HG03135 (cell line): ENCODE data around the gene CEACAM19.
"Not testable (repeated sequence)": the region's sequence is repeated elsewhere in the genome, so short reads cannot be mapped to it uniquely, and the experiment has no call there.

Source experiments
- ATAC-seq: cut with Tn5 transposase; IDR thresholded peaks from one replicate; pipeline ENCODE4 v1.9.1; 2021; ENCODE audit warnings: mild to moderate bottlenecking, moderate library complexity; ENCODE audit not compliant: unreplicated experiment

Gene CEACAM19

DNA sequence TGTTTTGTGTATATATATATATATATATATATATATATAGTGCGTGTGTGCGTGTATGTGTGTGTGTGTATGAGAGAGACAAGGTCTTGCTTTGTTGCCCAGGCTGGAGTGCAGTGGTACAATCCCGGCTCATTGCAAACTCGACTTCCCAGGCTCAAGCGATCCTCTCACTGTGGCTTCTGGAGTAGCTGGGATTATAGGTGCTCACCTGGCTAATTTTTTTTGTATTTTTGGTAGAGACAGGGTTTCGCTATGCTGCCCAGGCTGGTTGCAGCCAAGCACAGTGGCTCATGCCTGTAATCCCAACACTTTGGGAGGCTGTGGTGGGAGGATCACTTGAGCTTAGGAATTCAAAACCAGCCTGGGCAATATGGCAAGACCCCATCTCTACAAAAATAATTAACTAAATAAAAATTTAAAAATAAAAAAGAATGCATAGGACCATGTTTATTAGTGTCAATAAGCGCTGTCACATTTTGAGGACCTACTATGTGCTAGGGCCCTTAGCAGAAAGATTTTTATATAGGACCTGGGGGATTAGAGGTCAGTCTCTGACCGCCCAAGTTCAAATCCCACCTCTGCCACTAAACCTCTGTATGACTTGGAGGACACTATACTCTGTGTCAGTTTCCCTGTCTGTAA, 25.8 kb upstream of the CEACAM19 start:
- no peak for ATAC-seq

DNA sequence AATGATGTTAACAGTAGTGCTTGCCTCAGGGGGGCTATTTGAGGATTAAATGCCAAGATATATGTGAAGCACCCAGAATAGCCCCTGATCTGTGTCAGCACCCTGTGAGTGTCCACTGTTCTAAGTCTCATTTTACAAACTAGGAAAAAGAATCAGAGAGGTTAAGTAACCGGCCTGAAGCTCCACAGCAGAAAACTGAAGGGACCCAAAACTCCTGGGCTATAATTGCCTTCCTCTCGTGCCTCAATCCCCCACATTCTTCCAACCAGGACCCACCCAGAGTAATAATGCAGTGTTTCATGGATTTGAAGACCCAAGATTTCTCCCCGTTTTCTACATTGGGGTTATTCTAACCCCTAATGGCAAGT, 25.2 kb upstream of the CEACAM19 start:
- ATAC-seq: no peak

DNA sequence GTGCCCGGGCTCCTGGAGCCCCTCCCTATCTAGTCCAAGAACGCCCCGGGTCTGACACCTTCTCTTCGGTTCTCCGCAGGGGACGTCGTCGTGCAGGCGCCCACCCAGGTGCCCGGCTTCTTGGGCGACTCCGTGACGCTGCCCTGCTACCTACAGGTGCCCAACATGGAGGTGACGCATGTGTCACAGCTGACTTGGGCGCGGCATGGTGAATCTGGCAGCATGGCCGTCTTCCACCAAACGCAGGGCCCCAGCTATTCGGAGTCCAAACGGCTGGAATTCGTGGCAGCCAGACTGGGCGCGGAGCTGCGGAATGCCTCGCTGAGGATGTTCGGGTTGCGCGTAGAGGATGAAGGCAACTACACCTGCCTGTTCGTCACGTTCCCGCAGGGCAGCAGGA, 24.1 kb upstream of the CEACAM19 start:
- ATAC-seq: no peak

DNA sequence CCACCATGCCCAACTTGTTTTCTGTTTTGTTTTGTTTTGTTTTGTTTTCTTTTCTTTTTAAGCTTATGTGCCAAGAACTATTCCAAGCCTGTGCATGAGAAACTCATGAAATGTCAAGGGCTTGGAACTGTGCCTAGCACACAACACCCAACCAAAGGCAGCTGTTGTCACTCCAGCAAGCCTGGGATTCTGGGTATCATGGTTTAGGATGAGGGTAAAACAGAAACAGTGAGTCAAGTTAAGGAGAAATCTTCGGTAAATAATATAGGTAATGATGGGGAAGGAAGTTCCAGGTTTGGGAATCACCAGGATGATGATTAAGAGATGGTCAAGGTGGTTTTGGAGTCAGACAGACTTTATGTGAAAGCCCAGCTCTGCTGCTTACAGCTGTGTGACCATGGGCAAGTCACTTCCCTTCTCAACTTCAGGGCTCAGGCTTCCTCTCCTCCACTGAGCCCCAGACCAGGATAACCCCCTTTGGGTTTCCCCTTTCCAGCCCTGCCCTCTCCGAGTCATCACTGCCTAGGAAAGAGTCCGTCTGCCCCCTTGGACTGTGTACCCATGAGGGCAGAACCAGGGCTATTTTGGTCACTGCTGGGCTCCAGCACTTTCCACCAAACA, 22.5 kb upstream of the CEACAM19 start:
- ATAC-seq: no peak

DNA sequence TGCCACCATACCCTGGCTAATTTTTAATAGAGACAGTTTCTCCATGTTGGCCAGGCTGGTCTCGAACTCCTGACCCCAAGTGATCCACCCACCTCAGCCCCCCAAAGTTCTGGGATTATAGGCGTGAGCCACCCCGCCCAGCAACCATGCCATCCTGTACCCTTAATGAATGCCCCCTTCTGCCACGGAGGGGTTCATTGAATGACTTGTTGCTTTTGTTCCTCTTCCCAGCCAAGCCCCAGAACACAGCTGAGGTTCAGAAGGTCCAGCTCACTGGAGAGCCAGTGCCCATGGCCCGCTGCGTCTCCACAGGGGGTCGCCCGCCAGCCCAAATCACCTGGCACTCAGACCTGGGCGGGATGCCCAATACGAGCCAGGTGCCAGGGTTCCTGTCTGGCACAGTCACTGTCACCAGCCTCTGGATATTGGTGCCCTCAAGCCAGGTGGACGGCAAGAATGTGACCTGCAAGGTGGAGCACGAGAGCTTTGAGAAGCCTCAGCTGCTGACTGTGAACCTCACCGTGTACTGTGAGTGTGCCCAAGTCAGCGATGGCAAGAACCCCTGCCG, 21.6 kb upstream of the CEACAM19 start:
- ATAC-seq: no peak

DNA sequence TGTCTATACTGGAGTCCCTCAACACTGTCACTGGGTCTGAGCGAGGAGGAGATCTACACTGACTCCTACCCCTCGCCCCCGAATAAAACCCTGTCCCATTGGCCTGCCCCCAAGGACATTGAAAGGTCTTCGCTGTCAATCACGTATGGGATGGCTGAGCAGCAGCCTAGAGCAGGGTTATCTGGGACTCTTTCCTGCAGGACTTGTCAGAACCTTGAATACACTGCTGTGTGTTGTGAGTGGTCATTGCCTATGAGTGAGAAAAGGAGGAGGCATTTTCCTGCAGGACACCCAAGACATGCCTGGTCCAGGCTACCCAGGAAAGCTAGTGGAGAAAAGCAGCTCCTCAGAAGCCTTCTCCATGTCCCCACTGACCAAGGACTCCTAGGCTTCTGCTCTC, 17.9 kb upstream of the CEACAM19 start:
- ATAC-seq: no peak

DNA sequence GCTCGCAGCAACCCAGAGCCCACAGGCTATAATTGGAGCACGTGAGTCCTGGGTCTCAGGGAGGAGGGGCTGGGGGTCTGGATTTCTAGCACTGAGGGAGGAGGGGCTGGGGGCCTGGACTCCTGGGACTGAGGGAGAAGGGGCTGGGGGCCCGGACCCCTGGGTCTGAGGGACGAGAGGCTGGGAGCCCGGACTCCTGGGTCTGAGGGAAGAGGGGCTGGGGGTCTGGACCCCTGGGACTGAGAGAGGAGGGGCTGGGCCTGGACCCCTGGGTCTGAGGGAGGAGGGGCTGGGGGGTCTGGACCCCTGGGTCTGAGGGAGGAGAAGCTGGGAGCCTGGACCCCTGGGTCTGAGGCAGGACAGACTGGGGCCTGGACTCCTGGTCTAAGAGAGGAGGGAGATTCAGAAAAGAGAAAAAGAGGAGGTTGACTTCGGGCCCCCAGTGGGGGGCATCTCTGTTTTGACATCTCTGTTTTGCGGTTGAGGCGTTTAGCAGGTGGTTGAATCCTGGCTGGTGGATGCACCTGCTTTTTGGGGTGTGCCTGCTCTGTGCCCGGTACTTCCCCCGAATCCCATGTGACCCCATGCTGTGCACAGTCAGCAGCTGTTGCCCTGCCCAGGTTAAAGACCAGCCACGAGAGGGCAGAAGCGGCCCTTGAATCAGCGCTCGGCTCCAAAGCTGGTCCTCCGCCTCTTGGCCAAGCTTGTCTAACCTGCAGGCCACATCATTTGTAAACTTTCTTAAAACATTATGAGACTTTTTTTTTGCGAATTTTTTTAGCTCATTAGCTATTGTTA, 17.1 kb upstream of the CEACAM19 start:
- peak; percentile 91 for ATAC-seq

DNA sequence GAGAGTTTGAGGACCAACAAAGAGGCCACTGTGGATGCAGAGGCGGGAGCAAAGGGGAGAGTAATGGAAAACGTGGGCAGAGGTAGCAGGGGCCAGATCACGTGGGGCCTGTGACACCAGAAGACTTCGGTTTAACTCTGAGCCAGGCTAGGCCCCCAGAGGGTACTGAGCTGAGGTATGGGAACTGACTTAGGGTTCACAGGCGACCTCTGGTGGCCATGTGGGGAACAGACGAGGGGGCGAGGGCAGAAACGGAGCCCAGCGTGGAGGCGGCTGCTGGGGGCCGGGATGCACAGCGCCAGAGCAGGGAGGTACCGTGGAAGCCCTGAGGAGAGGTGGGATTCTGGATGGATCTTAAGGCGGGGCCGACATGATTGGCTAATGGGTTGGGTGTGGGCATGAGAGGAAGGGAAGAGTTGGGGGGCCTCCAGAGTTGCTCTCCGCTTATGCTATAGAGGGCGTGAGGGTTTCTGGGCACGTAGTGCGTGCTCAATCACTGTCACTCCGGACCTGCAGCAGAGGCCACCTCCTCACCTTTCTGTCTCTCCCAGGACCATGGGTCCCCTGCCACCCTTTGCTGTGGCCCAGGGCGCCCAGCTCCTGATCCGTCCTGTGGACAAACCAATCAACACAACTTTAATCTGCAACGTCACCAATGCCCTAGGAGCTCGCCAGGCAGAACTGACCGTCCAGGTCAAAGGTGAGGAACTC, 13.9 kb upstream of the CEACAM19 start:
- no peak for ATAC-seq

DNA sequence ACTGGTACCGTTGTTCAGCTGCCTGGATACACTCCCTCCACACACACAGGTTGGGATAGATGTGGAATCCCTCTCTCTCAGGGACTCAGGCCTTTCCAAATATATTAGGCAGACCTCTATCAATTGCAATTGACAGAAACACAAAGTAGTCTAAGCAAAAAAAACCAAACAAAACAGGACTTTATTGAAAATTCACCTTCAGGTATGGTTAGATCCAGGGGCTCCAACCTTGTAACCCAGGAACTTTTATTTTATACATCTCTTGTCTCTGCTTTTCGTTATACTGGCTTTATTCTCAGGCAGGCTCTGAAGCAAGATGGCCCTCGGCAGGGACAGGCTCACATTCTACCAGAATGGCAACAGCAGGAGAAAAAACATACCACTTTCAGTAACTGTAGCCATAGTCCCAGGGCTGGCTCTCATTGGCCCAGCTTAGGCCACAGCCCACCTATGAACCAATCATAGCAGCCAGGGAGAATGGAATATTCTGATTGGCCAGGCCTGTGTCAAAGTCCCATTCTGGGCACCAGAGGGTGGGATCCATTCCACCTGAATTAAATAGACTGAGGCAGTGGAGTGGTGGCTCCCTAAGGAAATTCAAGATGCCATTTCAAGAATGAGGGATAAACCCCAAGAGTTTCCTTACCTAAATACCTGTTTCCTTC, 13.1 kb upstream of the CEACAM19 start:
- ATAC-seq: no peak

DNA sequence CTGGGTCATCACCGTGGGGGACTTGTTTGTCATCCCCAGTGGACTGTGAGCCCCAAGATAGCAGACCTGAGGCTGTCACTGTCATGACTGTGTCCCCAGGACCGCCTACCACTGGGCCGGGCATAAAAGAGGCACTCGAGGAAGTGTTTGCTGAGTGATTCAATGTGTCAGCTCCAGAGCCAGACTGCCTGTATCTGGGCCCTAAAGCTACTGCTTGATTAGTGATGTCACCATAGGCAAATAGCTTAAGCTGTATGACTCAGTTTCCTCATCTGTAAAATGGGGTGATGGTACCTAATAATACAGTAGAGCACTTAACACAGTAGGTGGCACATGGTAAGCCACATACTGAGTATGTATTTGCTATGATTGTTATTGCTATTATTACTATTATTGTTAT, 11.2 kb upstream of the CEACAM19 start:
- no peak for ATAC-seq

DNA sequence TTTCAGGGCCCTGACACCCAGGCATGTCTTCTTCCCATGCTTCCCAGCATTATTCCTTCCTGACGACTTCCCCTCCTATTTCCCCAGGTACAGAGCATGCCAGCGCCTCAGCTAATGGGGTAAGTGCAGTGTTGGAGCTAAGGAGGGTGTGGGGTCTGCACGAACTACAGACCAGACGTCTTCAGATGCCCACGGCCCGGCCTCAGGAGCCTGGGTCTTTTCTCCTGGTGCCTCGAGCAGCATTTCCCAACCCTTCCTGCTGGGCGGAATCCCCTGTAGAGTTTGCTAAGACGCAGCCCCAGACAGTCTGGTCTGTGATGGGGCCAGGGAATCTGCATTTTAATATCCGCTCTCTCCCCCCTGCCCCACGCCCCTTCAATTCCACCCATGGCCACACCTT, 10.1 kb upstream of the CEACAM19 start:
- no peak for ATAC-seq

DNA sequence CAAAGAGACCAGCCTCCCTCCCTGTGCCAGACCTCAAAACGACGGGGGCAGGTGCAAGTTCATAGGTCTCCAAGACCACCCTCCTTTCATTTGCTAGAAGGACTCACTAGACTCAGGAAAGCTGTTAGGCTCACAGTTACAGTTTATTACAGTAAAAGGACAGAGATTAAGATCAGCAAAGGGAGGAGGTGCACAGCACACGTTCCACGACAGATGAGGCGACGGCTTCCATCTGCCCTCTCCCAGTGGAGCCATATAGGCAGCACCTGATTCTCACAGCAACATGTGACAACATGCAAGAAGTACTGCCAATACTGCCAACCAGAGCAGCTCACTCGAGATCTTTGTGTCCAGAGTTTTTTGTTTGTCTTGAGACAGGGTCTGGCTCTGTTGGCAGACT, 9.4 kb upstream of the CEACAM19 start:
- no peak for ATAC-seq

DNA sequence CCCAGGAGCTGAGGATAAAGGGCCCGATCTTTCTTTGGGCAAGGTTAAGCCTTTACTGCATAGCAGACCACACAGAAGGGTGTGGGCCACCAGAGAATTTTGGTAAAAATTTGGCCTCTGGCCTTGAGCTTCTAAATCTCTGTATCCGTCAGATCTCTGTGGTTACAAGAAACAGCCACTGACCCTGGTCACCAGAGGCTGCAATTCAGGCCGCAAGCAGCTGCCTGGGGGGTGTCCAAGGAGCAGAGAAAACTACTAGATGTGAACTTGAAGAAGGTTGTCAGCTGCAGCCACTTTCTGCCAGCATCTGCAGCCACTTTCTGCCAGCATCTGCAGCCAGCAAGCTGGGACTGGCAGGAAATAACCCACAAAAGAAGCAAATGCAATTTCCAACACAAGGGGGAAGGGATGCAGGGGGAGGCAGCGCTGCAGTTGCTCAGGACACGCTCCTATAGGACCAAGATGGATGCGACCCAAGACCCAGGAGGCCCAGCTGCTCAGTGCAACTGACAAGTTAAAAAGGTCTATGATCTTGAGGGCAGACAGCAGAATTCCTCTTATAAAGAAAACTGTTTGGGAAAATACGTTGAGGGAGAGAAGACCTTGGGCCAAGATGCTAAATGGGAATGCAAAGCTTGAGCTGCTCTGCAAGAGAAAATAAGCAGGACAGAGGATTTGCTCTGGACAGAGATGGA, 8.4 kb upstream of the CEACAM19 start:
- ATAC-seq: no peak

DNA sequence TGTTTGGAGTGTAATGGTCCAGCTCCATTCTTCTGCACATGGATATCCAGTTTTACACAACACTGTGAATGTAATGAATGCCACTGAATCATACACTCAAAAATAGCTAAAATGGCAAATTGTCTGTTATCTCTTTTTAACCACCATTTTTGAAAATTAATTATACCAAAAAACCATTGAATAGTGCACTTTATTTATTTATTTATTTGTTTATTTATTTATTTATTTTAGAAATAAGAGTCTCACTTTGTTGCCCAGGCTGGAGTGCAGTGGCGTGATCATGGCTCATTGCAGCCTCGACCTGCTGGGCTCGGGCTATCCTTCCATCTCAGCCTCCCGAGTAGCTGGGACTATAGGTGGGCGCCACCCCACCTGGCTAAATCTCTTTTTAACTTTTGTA, 7.3 kb upstream of the CEACAM19 start:
- ATAC-seq: no peak

DNA sequence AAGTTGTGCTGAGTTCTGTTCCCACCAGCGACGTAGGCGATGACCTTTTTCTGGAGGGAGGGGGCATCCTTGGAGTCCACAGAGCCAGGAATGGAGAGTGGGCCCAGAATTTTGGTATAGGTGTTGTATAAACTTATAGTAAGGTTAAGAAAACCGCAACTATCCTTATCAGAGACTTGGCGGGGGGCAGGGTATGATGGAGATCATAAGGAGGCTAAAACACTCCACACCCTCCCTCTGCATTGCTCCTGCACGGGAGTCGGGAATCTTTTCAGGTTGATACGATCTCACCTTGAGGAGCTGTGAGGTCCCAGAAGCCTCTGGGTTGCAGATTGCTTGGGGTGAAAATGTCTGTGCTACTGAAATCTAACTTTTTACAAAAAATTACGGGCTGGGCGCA, 6.3 kb upstream of the CEACAM19 start:
- no peak for ATAC-seq

DNA sequence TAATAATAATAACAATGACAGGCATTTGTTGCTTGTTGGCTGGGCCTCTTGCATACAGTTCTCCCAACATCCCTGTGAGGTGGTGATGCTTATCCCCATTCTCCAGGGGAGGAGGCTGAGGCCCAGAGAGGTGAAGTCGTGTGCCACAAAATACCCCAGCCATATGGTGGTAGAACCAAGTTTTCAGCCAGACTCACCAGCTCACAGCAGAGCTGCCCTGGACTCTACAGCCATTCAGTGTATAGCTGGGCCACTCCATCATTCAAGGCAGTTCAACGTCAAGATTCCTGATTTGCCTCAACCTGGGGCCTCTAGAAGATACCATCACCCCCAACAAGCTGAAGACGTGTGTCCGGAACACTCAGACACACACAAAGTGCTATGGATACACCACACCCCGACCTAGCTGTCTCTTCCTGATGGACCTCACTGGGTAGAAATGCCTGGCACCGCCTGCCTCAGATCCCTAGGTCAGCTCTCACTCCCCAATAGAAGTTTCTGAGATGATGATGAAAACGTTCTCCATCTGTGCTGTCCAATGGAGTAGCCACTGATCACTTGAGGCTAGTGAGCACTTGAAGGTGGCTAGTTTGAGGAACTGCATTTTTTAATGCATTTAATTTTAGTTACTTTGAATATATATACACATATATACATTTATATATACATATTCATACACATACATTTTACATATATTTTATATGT, 4.3 kb upstream of the CEACAM19 start:
- ATAC-seq: no peak

DNA sequence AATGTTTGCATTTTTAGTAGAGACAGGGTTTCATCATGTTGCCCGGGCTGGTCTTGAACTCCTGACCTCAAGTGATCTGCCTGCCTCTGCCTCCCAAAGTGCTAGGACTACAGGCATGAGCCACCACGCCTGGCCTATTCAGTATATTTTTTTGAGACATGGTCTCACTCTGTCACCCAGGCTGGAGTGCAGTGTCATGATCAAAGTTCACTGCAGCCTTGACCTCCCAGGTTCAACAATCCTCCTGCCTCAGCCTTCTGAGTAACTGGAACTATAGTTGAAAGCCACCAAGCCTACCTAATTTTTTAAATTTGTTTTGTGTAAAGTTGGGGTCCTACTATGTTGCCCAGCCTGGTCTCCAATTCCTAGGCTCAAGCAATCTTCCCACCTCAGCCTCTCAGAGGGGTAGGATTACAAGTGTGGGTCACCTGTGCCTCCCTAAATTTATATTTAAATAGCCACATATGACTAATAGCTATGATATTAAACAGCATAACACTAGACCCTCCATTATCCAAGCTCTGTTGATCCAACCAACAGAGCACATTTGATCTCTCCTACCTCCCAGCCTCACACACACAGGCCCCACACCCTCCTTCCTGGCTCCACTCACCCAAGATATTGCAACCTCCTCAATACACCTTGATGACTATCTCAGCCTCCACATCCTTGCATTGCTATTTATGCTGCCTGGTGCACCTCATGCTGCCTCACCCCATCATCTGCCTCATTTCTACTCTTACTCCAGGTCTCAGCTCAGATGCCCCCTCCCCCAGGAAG, 2.1 kb upstream of the CEACAM19 start:
- ATAC-seq: no peak

DNA sequence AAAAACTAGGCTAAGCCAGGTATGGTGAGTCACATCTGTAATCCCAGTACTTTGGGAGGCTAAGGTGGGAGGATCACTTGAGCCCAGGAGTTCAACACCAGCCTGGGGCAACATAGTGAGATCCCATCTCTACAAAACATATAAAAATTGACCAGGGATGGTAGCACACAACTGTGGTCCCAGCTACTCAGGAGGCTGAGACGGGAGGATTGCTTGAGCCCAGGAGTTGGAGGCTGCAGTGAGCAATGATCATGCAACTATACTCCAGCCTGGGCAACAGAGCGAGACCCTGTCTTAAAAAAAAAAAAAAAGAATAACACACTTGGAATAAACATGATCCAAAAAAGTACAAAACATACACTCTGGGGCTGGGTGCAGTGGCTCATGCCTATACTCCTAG, 1.3 kb upstream of the CEACAM19 start:
- ATAC-seq: not testable (repeated sequence)

DNA sequence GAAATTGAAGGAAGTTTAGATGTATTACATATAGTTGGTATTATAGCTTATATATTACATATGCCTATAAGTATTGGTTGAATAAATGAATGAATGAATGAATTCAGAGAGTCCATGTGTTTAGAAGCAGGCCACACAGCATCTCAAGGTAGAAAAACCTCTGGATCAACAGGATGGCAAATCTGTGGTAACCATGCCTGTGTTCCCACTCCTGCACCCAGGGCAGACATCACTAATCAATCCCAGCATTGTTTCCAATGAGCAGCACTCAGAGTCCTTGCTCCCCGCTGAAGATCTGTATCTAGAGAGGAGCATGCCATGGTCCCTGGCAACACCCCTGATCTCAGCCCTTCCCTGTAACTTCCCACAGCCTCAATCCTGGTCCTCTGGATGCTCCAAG, 944 bp downstream of the CEACAM19 start:
- no peak for ATAC-seq
